GM19372 (cell line): ENCODE results near the gene PEX5L.
"Not testable (repeated sequence)": the region's sequence is repeated elsewhere in the genome, so short reads cannot be mapped to it uniquely, and the experiment has no call there.

Experiments
- ATAC-seq: cut with Tn5 transposase; IDR thresholded peaks from one replicate; pipeline ENCODE4 v1.9.1; 2021; ENCODE audit warnings: mild to moderate bottlenecking, low read depth, moderate library complexity; ENCODE audit not compliant: unreplicated experiment

The PEX5L gene

DNA sequence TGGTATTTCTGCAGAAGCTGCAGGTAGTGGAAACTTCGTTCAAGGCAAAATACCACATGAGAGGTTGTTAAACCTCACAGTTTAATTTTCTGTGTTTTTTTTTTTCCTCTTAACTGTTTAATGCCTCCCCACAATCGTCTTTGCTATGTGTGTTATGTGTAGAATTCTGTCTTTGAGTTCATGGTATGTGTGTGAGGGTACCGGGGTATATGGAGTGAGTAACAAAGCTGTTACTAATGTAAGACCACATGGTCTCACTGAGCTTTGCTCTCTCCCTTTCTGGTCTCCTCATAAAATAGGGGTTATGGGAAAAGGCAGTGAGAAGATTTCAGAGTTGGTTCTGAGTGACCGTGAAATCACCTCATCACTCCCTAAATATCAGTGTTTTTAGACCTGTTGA lies 240.3 kb downstream of the PEX5L start:
- no peak for ATAC-seq

DNA sequence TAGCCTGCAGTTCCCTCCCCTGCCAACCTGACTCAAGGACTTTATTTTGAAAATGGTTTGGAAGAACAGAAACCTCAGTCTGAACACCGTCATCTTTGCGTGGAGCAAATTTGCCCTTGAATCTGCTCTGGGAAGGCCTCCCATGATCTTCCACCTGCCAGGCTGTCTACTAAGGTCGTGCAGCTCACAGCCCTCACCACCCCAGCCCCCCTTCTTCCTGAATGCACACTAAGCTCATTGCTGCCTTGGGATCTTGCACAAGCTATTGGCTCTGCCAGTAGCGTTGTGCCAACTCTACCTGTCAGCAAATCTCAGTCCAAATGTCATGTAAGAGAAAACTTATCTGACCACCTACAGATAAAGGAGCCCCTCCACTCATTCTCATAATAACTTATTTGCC lies 242.4 kb downstream of the PEX5L start:
- no peak for ATAC-seq

DNA sequence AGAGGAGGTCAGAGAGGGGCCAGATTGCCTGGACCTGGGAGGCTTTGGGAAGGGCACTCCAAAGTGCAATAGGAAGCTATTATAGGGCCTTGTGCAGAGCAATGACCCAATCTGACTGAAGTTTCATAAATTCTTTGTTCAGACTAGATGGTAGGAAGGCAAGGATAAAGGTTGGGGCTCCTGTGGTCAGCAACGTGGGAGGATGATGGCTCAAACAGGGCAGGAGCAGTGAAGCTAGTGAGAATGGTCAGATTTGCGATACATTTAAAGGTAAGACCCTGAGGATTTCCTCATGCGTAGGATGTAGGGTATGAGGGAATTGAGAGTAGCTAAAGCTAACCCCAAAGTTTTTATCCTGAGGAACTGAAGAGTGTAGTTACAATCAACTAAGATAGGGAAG lies 244.9 kb downstream of the PEX5L start:
- no peak for ATAC-seq

DNA sequence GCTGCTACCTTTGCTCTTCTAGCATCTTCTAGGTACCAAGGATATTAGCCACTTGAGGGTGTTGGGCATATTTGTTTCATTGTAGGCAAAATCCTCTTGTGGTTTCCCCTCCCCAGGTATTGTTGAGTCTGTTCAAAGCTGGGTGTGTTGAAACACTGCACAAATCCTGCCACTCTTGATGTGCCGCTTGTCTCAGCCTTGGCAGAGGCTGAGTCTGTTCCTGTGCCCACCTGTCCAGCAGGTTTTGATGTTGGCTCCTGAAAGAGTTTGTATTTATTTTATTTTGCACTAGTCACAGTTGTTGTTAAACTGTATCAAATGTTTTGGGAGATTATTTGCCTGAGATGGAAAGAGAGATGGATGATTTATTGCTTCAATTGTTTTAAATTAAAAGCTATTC lies 247.7 kb downstream of the PEX5L start:
- no peak for ATAC-seq

DNA sequence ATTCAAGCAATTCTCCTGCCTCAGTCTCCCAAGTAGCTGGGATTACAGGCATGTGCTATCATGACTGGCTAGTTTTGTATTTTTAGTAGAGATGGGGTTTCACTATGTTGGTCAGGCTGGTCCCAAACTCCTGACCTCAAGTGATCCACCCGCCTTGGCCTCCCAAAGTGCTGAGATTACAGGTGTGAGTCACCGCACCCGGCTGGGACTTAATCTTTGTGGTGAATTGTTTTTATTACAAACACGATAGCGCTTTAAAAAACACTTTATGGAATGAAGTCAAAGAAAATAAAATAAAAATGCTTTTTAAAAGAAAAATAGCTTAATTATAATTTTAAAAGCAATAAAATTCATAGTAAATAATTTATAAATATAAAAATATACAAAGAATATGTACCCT lies 253.9 kb downstream of the PEX5L start:
- not testable (repeated sequence) for ATAC-seq

DNA sequence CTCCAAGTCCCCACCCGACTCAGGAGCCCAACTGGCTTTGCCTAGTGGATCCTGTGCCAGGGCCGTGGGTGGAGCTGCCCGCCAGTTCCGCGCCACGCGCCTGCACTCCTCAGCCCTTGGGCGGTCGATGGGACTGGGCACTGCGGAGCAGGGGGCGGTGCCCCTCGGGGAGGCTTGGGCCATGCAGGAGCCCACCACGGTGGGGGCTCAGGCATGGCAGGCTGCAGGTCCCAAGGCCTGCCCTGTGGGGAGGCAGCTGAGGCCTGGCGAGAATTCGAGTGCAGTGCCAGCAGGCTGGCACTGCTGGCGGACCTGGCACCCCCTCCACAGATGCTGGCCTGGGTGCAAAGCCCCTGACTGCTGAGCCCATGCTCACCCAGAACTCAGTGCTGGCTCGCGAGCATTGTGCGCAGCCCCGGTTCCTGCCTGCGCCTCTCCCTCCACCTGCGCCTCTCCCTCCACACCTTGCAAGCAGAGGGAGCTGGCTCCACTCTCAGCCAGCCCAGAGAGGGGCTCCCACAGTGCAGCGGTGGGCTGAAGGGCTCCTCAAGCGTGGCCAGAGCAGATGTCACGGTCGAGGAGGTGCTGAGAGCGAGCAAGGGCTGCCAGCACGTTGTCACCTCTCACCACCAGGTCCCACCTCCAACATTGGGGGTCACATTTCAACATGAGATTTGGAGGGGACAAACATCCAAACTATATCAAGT lies 261.2 kb downstream of the PEX5L start:
- ATAC-seq, result no peak

DNA sequence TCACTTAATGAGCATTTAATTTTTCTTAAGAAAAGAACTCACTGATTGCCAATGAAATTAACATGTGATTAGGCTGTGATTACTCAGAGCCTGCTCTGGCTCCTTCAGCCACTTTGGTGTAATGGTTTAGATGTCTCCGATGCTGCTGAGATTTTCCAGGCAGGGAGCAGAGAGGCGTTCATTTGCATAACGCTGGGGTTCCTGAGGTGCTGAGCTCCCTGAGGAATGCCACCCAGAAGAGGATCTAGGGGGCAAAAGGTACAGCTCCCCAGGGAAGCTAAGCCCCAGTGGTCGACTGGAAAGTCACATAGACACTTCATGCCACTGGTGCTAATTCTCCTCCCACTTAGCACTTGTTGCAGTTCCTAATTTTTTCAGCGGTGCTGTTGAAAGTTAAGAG lies 264.4 kb downstream of the PEX5L start:
- no peak for ATAC-seq

DNA sequence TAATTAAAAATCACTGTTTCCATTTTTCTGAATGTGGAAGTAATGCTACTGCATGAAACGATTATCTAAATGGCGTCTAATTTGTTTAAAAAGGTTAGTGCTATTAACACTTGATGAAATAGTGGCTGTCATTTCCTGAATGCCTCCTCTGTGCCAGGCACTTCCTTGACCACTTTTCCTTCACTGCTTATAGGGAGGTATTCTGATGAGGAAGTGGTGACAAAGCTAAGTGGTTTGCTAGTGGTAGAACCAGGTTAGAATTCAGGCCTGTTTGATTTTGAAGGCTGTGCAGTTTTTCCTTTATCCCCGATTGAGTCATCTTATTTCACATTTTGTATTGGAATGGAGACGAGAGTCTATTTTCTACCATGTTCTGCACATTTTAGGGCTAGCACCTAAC lies 264.9 kb downstream of the PEX5L start:
- ATAC-seq, result no peak

DNA sequence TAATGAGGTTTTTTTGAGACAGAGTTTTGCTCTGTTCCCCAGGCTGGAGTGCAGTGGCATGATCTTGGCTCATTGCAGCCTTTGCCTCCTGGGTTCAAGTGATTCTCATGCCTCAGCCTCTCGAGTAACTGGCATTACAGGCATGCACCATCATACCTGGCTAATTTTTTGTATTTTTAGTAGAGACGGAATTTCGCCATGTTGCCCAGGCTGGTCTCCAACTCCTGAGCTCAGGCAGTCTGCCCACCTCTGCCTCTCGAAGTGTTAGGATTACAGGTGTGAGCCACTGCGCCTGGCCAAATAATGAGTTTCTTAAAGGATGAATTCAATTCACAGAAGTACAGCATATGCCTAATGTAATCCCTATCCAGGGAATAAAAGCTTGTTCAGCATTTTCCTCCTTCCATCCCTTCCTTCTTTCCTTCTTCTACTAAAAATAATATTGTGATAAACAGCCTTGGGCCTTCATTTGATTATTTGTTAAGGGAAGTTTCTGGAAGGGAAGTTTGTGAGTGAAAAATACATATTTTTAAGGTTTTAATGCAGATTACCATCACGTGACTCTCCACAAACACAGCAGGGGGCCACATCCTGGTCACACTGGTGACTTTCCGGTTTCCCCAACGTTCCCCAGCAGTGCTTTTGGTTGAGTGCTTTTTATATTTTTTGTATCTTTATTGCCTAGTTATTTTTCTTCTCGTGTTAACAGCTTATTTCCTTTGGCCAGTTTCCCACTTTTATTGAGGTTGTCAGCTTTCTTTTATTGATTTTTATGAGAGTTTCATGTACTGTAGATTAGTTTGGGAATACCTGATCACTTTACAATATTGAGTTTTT lies 267.1 kb downstream of the PEX5L start:
- no peak for ATAC-seq

DNA sequence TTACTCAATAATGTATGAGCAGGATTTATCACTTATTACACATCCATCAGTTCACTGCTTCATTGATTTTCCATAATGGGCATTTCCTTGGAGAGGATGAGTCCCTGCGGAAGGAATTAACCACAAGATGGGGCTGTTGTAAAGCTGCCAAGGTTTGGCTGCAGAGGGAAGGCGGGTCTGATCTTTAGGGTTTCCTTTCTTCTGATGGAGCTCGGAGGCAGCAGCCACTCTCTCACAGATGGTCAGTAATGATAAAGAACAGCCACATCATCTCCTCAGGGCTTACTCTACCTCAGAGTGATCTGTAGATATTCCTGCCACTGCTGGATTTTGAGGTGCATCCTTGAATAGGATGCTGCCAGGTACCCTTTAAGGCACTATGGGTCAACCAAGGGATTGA lies 268.7 kb downstream of the PEX5L start:
- ATAC-seq, result no peak

DNA sequence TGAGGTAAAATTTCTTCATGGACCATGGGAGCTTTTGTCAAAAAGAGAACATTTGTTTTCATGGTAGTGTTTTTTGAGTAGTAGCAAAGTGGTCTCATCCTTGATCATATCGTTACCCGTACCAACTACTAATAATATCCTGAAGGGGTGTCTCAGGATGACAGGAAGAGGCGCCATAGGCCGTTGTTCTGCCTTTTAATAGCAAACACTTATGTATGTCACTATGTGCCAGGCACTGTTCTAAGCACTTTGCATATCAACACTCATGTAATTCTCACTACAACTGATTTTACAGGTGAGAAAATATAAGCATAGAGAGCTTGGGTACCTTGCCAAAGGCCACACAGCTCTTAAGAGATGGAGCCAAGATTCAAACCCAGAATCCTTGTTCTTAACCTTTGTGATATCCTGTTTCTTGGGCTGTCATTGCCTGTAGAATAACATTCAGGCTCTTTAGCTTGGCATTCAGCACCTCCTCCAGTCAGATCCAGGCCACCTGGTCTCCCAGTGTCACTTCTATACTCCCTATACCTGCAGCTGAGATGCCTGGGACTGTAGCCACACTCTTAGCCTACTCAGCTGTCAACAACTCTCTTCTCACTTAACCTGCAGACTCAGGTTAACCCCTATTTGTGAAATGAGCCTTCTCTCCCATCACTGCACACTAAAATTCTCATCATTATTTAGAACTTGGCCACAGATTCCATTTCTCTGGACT lies 270.2 kb downstream of the PEX5L start:
- no peak for ATAC-seq

DNA sequence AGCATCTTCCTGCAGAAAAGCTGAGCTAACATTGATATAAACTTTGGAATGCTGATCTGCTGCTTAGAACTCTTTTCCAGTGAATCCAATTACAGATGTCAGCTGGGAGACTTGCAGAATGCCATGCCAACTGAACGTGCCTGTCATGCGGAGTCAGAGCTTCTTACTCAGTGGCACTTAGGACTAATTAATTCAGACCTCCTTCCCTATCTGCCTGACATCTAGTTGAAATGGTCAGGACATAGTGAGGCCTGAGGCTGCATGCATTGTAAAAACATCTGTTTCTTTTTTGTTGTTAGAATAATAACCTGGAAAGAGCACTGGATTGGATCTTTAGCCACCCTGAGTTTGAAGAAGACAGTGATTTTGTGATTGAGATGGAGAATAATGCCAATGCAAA lies 271.3 kb downstream of the PEX5L start:
- ATAC-seq, result no peak

DNA sequence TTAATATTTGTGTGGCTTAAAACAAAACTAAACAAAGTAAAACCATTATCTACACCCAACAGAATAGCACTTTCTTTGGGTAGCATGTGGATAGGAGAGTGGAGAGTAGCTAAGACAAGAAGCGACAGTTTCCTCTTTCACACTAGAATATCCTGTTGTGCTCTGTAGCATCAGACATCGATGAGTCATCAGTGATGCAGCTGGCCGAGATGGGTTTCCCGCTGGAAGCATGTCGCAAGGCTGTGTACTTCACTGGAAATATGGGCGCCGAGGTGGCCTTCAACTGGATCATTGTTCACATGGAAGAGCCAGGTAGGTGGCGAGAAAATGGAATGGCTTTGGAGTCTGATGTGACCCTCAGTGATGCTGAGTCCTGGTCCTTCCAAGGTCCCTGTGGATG lies 275.8 kb downstream of the PEX5L start:
- no peak for ATAC-seq

DNA sequence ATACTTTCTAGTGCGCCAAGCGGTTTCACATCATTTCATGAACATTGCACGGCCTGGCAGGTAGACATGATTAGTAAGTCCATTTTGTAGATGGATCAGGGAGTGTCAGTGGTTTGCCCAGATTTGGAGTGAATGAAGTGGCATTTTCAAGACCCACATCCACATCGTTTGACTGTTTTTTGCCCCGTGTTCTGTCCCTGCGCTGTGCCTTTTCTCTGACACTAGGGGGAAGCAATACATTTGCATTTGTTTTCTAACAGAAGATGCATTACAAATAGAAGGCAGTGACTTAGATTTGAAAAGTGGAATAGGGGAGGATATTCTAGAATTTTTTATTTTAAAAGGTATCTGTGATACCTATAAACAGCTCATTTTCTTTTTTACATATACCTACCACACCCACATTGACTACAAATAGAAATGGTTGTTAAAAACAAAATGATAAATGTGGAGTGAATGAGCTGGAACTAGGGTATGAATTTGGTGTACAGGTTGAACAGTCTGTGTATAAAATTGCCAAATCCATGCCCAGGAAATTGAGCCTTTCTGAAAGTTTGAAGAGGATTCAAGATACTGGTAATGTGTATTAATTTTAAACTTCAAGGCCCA lies 285.9 kb downstream of the PEX5L start:
- no peak for ATAC-seq

DNA sequence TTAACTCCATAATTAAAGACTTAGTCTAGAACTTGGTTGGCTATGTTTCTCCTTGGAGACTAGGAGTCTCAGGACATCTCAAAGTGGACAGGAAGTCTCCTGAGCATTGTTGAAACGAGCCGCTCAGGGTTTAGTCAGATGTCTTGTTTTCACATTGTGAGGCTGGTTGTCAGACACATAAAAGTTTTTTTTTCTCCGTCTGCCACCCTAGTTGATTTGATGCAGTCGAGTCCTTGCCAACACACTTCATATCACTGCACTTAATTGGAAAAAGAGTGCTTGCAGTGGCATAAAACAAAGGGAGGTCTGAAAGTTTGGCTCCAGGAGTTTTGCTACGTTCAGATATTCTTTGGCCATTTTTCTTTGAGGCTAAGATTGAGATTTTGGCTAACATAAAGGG lies 291.0 kb downstream of the PEX5L start:
- no peak for ATAC-seq

DNA sequence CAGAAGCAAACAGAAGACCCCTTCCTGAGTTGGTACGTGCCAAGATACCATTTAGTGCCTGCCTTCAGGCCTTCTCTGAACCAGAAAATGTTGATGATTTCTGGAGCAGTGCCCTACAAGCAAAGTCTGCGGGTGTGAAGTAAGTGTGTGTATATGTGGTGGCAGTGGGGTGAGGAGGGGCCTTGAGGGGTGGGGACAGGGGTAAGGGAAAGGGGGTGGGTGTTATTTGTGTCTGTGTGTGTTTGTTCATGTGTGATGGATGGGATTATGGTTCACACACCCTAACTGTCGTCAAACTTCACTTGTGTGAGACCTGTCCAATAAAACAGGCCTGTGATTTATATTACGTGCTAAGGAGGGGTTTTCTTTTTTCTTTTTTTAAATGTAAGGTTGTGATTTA lies 291.7 kb downstream of the PEX5L start:
- no peak for ATAC-seq
